ENCODE data around the gene PAX8. TPM values are rescaled to one million over a fixed set of nuclear protein-coding genes. Genes with fewer than 3 reads are reported as not detected.

PAX8 gene
- total and polyA plus RNA-seq, 4 donors = 0.28 to 5.9 (median 2.3) TPM

GRCh38 chr2:113185664-113186432, 92.9 kb downstream of the PAX8 start:
- Histone ChIP-seq H3K4me3 (no peak overlapping the region), H3K36me3 (ENCODE audit: control insufficient read depth in 4 of 4, insufficient read depth in 4 of 4, low read length in 4 of 4) (peaks cover 0 to 2% (median 0%) of the 10 kb centered on the region in 4 donors), H3K4me1 (ENCODE audit: control insufficient read depth in 5 of 5, insufficient read depth in 5 of 5, low read length in 5 of 5) (peaks cover 0 to 17% (median 8%) of the 10 kb centered on the region in 5 donors), H3K27ac (ENCODE audit: low read depth in 1 of 2, low read length in 1 of 2) (no peak overlapping the region), H3K9me3 (ENCODE audit: control insufficient read depth in 4 of 4, insufficient read depth in 3 of 4, low read length in 3 of 4) (no peaks in the 10 kb centered on the region), H3K27me3 (ENCODE audit: control insufficient read depth in 3 of 3, insufficient read depth in 3 of 3, low read length in 2 of 3) (no peaks in the 10 kb centered on the region), H3K9ac (ENCODE audit: insufficient read depth in 1 of 2, low read length in 2 of 2) (no peak overlapping the region)
- TF ChIP-seq, protein P1, sequence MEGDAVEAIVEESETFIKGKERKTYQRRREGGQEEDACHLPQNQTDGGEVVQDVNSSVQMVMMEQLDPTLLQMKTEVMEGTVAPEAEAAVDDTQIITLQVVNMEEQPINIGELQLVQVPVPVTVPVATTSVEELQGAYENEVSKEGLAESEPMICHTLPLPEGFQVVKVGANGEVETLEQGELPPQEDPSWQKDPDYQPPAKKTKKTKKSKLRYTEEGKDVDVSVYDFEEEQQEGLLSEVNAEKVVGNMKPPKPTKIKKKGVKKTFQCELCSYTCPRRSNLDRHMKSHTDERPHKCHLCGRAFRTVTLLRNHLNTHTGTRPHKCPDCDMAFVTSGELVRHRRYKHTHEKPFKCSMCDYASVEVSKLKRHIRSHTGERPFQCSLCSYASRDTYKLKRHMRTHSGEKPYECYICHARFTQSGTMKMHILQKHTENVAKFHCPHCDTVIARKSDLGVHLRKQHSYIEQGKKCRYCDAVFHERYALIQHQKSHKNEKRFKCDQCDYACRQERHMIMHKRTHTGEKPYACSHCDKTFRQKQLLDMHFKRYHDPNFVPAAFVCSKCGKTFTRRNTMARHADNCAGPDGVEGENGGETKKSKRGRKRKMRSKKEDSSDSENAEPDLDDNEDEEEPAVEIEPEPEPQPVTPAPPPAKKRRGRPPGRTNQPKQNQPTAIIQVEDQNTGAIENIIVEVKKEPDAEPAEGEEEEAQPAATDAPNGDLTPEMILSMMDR (IDR thresholded peaks at IDR 0.05; ENCODE audit: control extremely low read depth, extremely low read depth) = no peak
- DNase-seq (no peak), ATAC-seq (ENCODE audit: insufficient read depth, low FRiP score) (no peak)
- WGBS, 2 donors = 61 to 71% methylated on average over 10 of the region's 10 CpGs

- peaks cover 0 to 19% (median 8%) of the 10 kb centered on the region in 5 donors for H3K4me1 ChIP-seq (ENCODE audit: control insufficient read depth in 5 of 5, insufficient read depth in 5 of 5, low read length in 5 of 5)
- peaks cover 0 to 2% (median 0%) of the 10 kb centered on the region in 4 donors for H3K36me3 ChIP-seq (ENCODE audit: control insufficient read depth in 4 of 4, insufficient read depth in 4 of 4, low read length in 4 of 4)
- H3K4me3 ChIP-seq = no peak overlapping the region
- no peak overlapping the region for H3K9ac ChIP-seq (ENCODE audit: insufficient read depth in 1 of 2, low read length in 2 of 2)
- 57 to 82% methylated on average over 6 to 8 of the region's 8 CpGs for WGBS, 2 donors
- DNase-seq (no peak), ATAC-seq (ENCODE audit: insufficient read depth, low FRiP score) (no peak)
- TF ChIP-seq, protein P1 (IDR thresholded peaks at IDR 0.05; ENCODE audit: control extremely low read depth, extremely low read depth) = no peak
- H3K9me3 ChIP-seq (ENCODE audit: control insufficient read depth in 4 of 4, insufficient read depth in 3 of 4, low read length in 3 of 4) = no peaks in the 10 kb centered on the region
- no peaks in the 10 kb centered on the region for H3K27me3 ChIP-seq (ENCODE audit: control insufficient read depth in 3 of 3, insufficient read depth in 3 of 3, low read length in 2 of 3)
- no peak overlapping the region for H3K27ac ChIP-seq (ENCODE audit: low read depth in 1 of 2, low read length in 1 of 2)
These were observed 94.0 kb downstream of the PAX8 start for GRCh38 chr2:113184531-113185230.

- no peak overlapping the region for H3K9ac ChIP-seq (ENCODE audit: insufficient read depth in 1 of 2, low read length in 2 of 2)
- no peak for ATAC-seq (ENCODE audit: insufficient read depth, low FRiP score)
- no peaks in the 10 kb centered on the region for H3K27me3 ChIP-seq (ENCODE audit: control insufficient read depth in 3 of 3, insufficient read depth in 3 of 3, low read length in 2 of 3)
- H3K9me3 ChIP-seq (ENCODE audit: control insufficient read depth in 4 of 4, insufficient read depth in 3 of 4, low read length in 3 of 4) = no peaks in the 10 kb centered on the region
- peaks cover 0 to 2% (median 0%) of the 10 kb centered on the region in 4 donors for H3K36me3 ChIP-seq (ENCODE audit: control insufficient read depth in 4 of 4, insufficient read depth in 4 of 4, low read length in 4 of 4)
- TF ChIP-seq, protein P1 (IDR thresholded peaks at IDR 0.05; ENCODE audit: control extremely low read depth, extremely low read depth) = no peak
- H3K27ac ChIP-seq (ENCODE audit: low read depth in 1 of 2, low read length in 1 of 2) = no peak overlapping the region
- 82 to 87% methylated on average over 2 of the region's 2 CpGs for WGBS, 2 donors
- DNase-seq = no peak
- H3K4me1 ChIP-seq (ENCODE audit: control insufficient read depth in 5 of 5, insufficient read depth in 5 of 5, low read length in 5 of 5) = peaks cover 0 to 19% (median 8%) of the 10 kb centered on the region in 5 donors
- no peak overlapping the region for H3K4me3 ChIP-seq
These were observed 95.0 kb downstream of the PAX8 start for GRCh38 chr2:113183703-113184102.
